Activated effector memory CD4-positive, alpha-beta T cell treated with Interleukin-2 at 50 U/mL for 16 hours (primary cell): ENCODE results near the gene GFRA3.

Experiments
- DNase-seq: peaks from one replicate; pipeline ENCODE4 v3.0.0-alpha.2; 2020

Gene GFRA3

GRCh38 chr5:138246334-138246733 lies 28.1 kb downstream of the GFRA3 start:
- DNase-seq, result no peak

DNA sequence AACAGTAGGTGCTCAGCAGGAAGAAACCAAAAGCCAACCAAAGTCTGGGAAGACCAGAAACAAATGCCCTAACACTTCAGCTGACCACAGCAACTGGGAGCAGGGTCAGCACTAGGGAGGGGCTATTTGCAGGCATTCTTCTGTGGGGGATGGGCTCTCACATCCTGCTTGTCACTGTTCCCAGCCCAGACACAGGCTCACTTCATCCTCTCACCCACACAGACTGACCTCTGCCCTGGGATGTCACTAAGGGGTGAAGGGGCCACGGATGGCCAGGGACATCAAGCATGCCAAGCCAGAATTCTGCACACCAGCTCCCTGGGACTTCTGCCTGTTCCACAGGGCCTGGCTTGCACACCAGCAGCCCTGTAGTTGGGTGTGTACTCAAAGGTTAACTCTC lies 28.7 kb downstream of the GFRA3 start:
- DNase-seq, result no peak

DNA sequence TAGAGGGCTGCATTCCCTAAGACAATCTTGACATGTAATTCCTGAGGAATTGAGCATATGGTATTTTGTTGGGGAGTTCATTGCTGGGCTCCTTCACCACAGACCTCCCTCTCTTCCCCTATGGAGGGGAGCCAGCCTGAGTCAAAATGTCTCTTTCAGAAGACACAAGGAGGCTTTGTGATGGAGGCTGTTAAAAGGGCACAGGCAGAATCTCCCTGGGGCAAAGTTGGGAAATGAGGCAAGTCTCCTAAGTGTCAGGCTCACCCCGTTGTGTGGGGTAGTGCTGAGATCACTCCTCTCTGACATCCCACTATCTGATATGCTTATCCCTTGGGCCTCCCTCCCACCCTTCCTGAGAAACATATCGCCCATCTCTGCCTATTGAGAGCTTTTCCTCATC lies 30.6 kb downstream of the GFRA3 start:
- no peak for DNase-seq

DNA sequence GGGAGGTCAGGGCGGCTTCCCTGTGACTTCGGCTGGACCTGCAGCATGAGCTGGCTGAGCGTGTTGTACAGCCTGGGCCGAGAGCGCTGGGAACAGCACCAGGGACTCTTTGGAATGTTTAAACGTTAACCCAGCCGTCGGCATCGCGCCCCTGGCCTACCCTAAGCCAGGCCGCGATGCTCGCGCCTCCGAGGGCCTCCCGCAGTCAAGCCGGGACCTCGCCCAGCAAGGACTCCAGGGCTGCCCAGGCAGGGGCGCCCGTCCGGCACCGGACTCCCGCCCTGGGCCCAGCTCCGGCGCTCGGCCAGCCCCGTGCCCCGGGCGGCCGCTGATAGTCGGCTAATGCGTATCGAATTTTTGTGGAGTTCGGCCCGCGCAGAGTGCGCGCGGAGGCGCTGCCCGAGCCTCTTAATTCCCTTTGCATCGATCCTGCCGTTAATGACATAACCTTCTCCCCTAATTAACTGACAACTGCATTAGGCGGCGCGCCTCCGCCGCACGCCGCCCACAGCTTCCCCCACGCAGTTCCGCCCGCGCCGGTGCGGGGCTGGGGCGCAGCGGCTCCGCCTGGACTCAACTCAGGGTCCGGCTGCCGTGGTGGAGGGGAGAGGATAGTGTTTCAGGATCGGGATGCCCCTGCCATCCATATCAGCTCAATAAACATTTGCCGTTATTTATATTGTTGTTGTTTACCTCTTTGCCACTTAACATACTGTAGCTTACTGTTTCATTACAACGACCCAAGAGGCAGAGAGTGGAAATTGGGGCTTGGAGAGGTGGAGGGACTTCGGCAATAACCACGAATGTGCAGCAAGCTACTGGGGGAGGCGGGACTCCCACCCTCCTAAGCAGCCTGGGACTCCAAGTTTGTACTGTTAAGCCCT lies 32.5 kb downstream of the GFRA3 start:
- DNase-seq, result no peak

- DNase-seq, result no peak
Measured at GRCh38 chr5:138240650-138241385, 33.6 kb downstream of the GFRA3 start.

DNA sequence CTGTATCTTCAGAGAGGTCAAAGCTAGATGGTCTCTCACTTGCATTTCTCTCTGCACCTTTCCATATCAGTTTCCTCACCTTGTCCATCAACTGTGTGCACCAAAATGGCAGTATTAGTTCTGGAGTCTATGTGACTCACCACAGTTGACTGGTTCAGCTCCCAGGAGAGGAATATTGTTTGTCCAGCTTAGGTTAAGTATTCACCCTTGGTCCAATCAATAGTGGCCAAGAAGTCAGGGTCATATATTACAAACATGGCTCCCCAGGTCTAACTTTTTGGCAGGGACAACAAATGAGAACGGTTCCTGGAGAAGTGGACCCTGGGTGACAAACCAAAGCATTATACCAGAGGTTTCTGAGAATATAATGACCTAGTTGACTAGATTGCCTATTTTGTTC lies 36.4 kb downstream of the GFRA3 start:
- no peak for DNase-seq

GRCh38 chr5:138234651-138235050 lies 39.8 kb downstream of the GFRA3 start:
- DNase-seq, result no peak

DNA sequence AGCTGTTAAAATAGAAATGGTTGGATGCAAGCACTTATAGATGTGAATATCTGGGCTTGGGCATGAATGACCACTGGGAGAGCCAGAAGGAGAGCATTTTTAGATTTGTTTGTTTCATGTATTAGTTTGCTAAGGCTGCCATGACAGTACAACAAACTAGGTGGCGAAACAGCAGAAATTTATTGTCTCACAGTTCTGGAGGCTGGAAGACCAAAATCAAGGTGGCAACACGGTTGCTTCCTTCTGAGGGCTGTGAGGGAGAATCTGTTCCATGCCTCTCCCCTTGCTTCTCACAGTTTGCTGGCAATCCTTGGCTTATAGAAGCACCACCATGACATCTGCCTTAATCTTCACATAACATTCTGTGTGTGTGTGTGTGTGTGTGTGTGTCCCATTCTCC lies 41.1 kb downstream of the GFRA3 start:
- no peak for DNase-seq

DNA sequence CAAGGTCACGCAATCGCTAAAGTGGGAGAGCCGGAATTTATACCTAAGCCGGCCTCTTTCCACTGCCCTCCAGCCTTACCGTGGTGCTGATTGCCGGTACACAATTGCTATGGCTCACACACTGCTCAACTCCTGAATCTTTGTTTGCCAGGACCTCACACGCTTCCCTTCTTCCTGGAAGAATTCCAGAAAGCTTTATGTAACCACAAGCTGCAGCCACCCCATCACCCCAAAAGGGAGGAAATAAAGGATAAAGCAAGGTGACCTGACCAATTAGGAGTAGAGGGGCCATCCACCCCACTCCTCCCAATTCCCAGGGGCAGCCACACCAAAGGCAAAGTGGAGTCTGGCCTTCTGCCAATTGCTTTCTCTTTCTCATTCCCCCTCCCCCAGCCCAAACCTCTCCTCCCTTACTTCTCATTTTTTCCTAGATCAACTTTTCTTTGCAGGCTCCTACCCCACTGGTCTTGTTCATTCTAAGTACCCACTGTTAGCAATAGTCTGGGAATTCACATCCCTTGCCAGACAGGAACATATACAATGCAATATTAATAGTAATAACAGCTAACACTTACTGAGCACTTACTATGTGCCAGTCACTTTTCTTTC lies 43.3 kb downstream of the GFRA3 start:
- no peak for DNase-seq

- DNase-seq, result no peak
Measured at GRCh38 chr5:138230261-138230660, 44.2 kb downstream of the GFRA3 start.

DNA sequence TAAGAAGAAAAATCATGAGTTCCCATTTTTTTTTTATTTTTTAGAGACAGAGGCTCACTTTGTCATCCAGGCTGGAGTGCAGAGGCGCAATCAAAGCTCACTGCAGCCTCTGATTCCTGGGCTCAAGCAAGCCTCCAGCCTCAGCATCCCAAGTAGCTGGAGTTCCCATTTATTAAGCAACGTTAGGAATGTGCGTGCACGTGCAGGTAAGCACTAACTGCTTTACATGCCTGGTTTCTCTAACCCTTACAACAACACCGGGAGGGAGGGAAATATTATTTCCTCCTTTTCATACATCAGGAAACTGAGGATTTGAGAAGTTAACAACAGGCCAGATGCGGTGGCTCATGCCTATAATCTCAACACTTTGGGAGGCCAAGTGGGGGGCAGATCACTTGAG lies 45.0 kb downstream of the GFRA3 start:
- DNase-seq, result no peak

DNA sequence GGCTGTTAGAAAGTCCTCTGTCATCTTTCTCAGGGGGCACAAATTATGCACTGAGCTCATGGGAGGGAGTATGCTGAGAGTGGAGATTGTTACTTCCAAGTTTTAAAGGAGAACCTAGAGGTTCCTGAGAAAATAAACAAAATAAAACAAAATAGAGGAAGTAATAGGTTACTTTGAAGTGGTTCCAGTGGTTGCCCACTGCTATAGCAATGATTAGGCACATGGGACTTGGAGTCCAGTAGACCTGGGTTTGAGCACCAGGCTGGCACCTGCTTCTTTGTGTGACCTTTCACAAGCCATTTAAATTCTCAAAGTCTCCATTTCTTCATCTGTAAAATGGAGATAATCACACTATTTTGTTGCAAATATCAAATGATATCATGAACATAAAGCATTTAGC lies 47.5 kb downstream of the GFRA3 start:
- DNase-seq, result no peak

DNA sequence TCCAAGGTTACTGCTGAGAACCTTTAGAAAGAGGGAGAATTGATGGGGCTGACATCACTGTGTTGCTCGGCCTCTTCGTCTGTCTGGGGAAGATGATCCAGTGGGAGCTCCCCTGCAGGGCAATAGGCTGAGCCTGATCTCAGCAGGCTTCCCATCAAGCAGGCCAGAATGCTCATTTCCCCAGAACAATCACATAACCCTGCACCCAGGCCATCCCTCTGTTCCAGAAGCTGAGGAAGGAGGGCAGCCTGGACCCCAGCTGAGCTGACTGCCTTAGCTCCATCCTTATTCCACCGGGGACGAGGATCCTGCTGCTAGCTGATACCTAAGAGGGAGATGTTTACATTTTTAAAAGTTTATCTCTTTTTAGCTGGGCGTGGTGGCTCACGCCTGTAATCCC lies 49.7 kb downstream of the GFRA3 start:
- DNase-seq, result no peak

DNA sequence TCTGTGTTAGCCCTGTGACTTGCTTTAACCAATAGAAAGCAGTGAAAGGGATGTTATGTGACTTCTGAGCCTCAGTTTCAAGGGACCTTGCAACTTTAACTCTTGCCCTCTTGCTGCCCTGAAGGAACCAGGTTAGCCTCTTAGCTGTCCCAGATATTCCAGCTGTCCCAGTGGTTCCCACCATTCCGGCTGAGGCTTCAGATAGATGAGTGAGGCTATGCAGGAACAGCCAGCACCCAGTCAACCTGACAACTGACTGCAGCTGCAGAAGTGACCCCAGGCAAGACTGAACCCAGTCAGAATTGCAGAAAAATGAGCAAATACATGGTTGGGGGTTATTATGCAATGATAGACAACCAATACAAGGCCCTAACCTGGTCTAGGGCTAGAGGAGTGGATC lies 50.9 kb downstream of the GFRA3 start:
- DNase-seq, result no peak

DNA sequence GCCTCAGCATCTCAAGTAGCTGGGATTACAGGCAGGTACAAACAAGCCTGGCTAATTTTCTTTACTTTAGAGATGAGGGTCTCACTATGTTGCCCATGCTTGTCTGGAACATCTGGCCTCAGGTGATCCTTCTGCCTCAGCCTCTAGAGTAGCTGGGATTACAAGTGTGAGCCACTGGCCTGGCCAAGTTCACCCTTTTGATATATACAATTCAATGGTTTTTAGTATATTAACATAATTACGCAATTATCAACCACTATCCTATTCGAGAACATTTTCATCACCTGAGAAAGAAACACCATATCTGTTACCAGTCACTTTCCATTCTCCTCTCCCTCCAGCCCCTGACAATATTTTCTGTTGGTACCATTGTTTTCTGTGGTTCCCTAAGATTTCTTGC lies 57.6 kb downstream of the GFRA3 start:
- DNase-seq, result no peak

- DNase-seq, result peak; percentile 81
Measured at GRCh38 chr5:138213161-138214029, 61.0 kb downstream of the GFRA3 start, which contains the start of gene CDC23. Gene CDC23, minus strand, starts transcription at chr5:138213323. Its CDS starts 11 bp downstream, at chr5:138213312.

- DNase-seq, result no peak
Measured at GRCh38 chr5:138212828-138213160, 61.6 kb downstream of the GFRA3 start.

- no peak for DNase-seq
Measured at GRCh38 chr5:138210985-138211384, 63.4 kb downstream of the GFRA3 start.
